GM19239 (cell line): Measurements from ENCODE around the gene MYO10.

Experiments used
- DNase-seq: peaks from one replicate; pipeline ENCODE4 v3.0.0; 2011; ENCODE audit warnings: low spot score; ENCODE audit not compliant: insufficient read length
- FAIRE-seq: peaks from 2 replicates; lab custom pipeline; 2011; peaks lifted over from hg19 to GRCh38; lab: Jason Lieb, UNC

The MYO10 gene

GRCh38 chr5:16615741-16616535, 320.1 kb downstream of the MYO10 start:
- FAIRE-seq (no peak), DNase-seq (no peak)

DNA sequence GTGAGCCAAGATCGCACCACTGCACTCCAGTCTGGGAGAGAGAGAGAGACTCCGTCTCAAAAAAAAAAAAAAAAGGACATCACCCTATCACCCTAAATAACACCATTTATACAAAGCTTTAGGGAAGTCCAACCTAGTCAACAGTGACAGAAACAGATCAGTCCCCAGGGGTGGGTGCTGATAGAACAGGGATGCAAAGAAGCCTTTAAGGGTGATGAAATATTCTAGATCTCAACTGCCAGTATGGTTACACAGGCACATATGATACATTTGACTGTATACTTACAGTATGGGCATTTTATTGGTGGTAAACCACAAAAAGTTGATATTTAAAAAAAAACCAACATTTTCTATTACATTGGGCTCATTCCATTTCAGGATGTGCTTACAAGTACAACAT, 324.1 kb downstream of the MYO10 start:
- DNase-seq, result no peak
- FAIRE-seq, result no peak
